GM18870 (cell line): ENCODE measurements around the gene PRKAB2.
"Not testable (repeated sequence)": the region's sequence is repeated elsewhere in the genome, so short reads cannot be mapped to it uniquely, and the experiment has no call there.

Source experiments
- ATAC-seq: cut with Tn5 transposase; IDR thresholded peaks from one replicate; pipeline ENCODE4 v1.9.1; 2021; ENCODE audit warnings: moderate library complexity; ENCODE audit not compliant: unreplicated experiment

Gene PRKAB2

GRCh38 chr1:147172168-147173016, at the start of gene PRKAB2:
Gene PRKAB2 (minus strand): TSS chr1:147172470. CDS start chr1:147172144, 326 bp downstream.
- peak; percentile 79 for ATAC-seq

GRCh38 chr1:147218606-147219005, 46.3 kb upstream of the PRKAB2 start:
- ATAC-seq, result no peak

- ATAC-seq, result no peak
Observed at GRCh38 chr1:147217141-147217540, 44.9 kb upstream of the PRKAB2 start.

GRCh38 chr1:147216124-147216523, 43.9 kb upstream of the PRKAB2 start:
- no peak for ATAC-seq

GRCh38 chr1:147215540-147215916, 43.3 kb upstream of the PRKAB2 start:
- ATAC-seq, result no peak

- ATAC-seq, result no peak
Observed at GRCh38 chr1:147214842-147215539, 42.7 kb upstream of the PRKAB2 start.

GRCh38 chr1:147214325-147214724, 42.1 kb upstream of the PRKAB2 start:
- ATAC-seq, result no peak

GRCh38 chr1:147213271-147213670, 41.0 kb upstream of the PRKAB2 start:
- no peak for ATAC-seq

- no peak for ATAC-seq
Observed at GRCh38 chr1:147211577-147211976, 39.3 kb upstream of the PRKAB2 start.

GRCh38 chr1:147210987-147211386, 38.7 kb upstream of the PRKAB2 start:
- ATAC-seq, result no peak

- no peak for ATAC-seq
Observed at GRCh38 chr1:147209825-147210821, 37.9 kb upstream of the PRKAB2 start.

- ATAC-seq, result no peak
Observed at GRCh38 chr1:147208619-147209018, 36.3 kb upstream of the PRKAB2 start.

GRCh38 chr1:147207192-147207591, 34.9 kb upstream of the PRKAB2 start:
- no peak for ATAC-seq

GRCh38 chr1:147204080-147204479, 31.8 kb upstream of the PRKAB2 start:
- ATAC-seq, result no peak

- ATAC-seq, result no peak
Observed at GRCh38 chr1:147202576-147202975, 30.3 kb upstream of the PRKAB2 start.

- no peak for ATAC-seq
Observed at GRCh38 chr1:147201786-147202185, 29.5 kb upstream of the PRKAB2 start.

GRCh38 chr1:147201276-147201675, 29.0 kb upstream of the PRKAB2 start:
- ATAC-seq, result no peak

- not testable (repeated sequence) for ATAC-seq
Observed at GRCh38 chr1:147197324-147197723, 25.1 kb upstream of the PRKAB2 start.

GRCh38 chr1:147189514-147189913, 17.2 kb upstream of the PRKAB2 start:
- ATAC-seq, result no peak

GRCh38 chr1:147185432-147185831, 13.2 kb upstream of the PRKAB2 start:
- ATAC-seq, result no peak
